Choroid plexus epithelial cell (primary cell): ENCODE results near the gene COG5.
A peak's percentile ranks its signal among the peaks of the same experiment; 100 is the strongest.

Experiments
- DNase-seq: peaks from one replicate; pipeline ENCODE4 v3.0.0-alpha.2; 2010; ENCODE audit warnings: low read depth
- H3K4me3 ChIP-seq: 2 replicates; pipeline ENCODE4 v1.5.1; 2011; ENCODE audit warnings: low read depth, mild to moderate bottlenecking, control low read depth, low read length, moderate library complexity
- TF ChIP-seq, protein P1 (sequence below): conservative IDR thresholded peaks from 2 replicates; pipeline ENCODE4 v1.5.1; 2011; ENCODE audit warnings: low read depth, mild to moderate bottlenecking, control low read depth, inconsistent platforms, low read length, moderate library complexity

COG5 gene

DNA sequence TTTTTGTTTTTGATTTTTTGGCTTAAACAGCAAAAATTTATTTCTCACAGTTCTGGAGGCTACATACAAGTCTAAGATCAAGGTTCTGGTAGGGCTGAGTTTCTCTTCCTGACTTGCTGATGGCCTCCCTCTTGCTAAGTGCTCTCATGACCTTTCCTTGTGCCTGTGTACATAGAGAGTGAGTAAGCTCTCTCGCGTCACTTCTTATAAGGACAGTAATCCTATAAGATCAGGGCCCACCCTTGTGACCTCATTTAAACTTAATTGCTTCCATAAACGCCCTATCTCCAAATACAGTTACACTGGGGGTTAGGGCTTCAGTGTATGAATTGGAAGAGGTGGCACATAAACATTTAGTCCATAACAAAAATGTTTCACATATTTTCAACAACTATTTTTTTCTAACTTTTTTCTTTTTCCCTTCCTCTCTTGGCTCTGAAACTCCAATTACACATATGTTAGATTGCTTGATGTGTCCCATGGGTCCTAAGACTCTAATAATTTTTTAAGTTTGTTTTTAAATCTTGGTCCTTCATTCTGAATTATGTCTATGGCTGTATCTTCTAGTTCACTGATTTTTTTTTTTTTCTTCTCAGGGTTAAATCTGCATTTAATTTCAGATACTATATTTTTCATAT, 245.1 kb downstream of the COG5 start:
- DNase-seq = peak; percentile 34
- TF ChIP-seq, protein P1, sequence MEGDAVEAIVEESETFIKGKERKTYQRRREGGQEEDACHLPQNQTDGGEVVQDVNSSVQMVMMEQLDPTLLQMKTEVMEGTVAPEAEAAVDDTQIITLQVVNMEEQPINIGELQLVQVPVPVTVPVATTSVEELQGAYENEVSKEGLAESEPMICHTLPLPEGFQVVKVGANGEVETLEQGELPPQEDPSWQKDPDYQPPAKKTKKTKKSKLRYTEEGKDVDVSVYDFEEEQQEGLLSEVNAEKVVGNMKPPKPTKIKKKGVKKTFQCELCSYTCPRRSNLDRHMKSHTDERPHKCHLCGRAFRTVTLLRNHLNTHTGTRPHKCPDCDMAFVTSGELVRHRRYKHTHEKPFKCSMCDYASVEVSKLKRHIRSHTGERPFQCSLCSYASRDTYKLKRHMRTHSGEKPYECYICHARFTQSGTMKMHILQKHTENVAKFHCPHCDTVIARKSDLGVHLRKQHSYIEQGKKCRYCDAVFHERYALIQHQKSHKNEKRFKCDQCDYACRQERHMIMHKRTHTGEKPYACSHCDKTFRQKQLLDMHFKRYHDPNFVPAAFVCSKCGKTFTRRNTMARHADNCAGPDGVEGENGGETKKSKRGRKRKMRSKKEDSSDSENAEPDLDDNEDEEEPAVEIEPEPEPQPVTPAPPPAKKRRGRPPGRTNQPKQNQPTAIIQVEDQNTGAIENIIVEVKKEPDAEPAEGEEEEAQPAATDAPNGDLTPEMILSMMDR = no peak
- no peak overlapping the region for H3K4me3 ChIP-seq

DNA sequence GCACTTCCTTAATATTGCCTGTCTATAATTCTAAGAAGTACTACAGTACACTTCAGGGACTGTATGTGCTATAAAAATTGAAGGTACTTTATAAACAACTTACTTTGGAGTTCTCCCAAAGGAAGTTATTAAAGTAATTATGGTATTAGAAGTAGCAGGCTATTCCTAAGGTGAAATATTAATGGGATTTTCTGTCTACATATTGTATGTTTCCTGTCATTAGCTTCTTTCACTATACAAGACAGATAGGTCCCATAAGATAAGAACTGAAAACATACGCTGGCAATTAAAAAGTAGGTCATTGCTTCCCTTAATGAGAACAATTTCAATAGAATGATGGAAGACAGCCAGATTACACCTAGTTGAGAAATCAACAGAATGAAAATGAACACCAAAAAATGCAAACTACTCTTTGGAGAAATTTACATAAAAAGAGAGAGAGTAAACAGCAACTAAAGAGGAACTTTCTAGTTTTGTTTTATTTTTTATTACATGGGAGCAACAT, 248.0 kb downstream of the COG5 start:
- H3K4me3 ChIP-seq = no peak overlapping the region

GRCh38 chr7:107313355-107313754, 250.4 kb downstream of the COG5 start:
- no peak for DNase-seq
- no peak overlapping the region for H3K4me3 ChIP-seq
- TF ChIP-seq, protein P1 = no peak

More for the DNA sequence above, 248.0 kb downstream of the COG5 start:
- DNase-seq = no peak
- TF ChIP-seq, protein P1 = no peak

DNA sequence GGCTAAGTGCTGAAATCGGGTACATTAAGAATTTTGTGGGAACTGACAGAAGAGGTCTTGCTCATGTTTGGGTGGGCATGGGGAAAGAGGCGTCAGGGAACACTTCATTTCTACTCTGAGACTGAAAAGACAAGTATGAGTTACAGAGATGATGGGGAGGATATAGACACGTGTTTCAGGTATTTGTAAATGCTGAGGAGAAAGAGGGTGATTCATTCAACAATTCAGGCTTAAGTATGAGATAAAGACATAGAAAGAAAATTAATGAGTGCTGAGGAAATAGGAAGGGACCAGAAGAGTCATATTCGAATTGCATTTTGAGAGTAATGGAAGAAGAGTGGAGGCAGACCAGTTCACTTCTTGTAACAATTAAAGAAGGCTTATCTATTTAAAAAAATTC, 251.3 kb downstream of the COG5 start:
- peak; percentile 3 for DNase-seq
- TF ChIP-seq, protein P1 = no peak
- no peak overlapping the region for H3K4me3 ChIP-seq

DNA sequence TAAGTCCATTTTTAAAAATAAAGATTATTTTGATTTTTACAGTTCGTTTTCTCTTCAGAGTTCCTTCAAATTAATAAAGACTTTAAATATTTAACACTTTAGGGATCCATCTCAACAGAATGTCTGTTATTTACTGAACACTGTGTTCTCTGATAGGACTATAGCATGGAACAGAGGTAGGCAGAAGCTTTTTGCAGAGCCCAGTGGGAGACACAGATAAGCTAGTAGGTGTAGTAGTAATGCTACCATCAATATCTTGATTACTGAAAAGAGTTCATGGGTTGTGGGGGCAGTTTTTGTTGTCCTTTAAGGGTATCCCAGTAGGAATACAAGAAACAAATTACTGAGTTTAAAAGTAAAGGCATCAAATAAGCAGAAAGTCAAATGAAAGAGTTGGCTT, 254.4 kb downstream of the COG5 start:
- H3K4me3 ChIP-seq = no peak overlapping the region
- TF ChIP-seq, protein P1 = no peak

DNA sequence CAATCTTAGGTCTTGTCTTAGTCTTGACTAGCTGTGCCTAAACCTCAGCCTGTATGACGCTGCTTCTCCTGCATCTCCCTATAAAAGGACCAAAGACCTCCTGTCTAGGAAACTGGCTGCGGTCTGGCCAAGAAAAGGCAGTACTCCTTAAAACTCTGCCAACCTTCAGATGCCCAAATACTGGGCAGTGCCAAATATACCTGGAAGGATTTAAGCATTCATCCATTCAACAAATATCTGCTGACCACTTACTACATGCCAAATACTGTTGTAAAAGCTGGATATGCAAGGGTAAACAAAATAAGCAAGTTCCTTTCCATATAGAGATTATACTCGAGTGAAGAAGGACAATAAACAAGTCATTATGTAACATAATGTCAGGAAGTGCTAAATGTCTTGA, 259.1 kb downstream of the COG5 start:
- TF ChIP-seq, protein P1 = no peak
- H3K4me3 ChIP-seq = no peak overlapping the region
- no peak for DNase-seq

More for the DNA sequence above, 254.4 kb downstream of the COG5 start:
- DNase-seq = no peak

GRCh38 chr7:107304063-107304462, 259.7 kb downstream of the COG5 start:
- TF ChIP-seq, protein P1 = no peak
- no peak overlapping the region for H3K4me3 ChIP-seq
- DNase-seq = no peak
